Measurements from ENCODE around the gene P2RX5.
A peak's percentile ranks its signal among the peaks of the same experiment; 100 is the strongest.
"Not testable (repeated sequence)": the region's sequence is repeated elsewhere in the genome, so short reads cannot be mapped to it uniquely, and the experiment has no call there.

Gene P2RX5

GRCh38 chr17:3712811-3713463 lies 17.0 kb upstream of the P2RX5 start:
- no peak for DNase-seq (ENCODE audit: low spot score)

GRCh38 chr17:3710951-3711383 lies 15.0 kb upstream of the P2RX5 start:
- DNase-seq (ENCODE audit: low spot score): no peak

GRCh38 chr17:3708366-3708765 lies 12.4 kb upstream of the P2RX5 start:
- no peak for DNase-seq (ENCODE audit: low spot score)

GRCh38 chr17:3705718-3705984 lies 9.7 kb upstream of the P2RX5 start:
- not testable (repeated sequence) for DNase-seq (ENCODE audit: low spot score)

- DNase-seq (ENCODE audit: low spot score): no peak
These were observed 9.2 kb upstream of the P2RX5 start for GRCh38 chr17:3704931-3705717.

GRCh38 chr17:3702041-3702539 lies 6.1 kb upstream of the P2RX5 start:
- not testable (repeated sequence) for DNase-seq (ENCODE audit: low spot score)

GRCh38 chr17:3699951-3700350 lies 4.0 kb upstream of the P2RX5 start:
- no peak for DNase-seq (ENCODE audit: low spot score)

- no peak for DNase-seq (ENCODE audit: low spot score)
These were observed 2.2 kb upstream of the P2RX5 start for GRCh38 chr17:3698139-3698538.

- DNase-seq (ENCODE audit: low spot score): no peak
These were observed 1.1 kb upstream of the P2RX5 start for GRCh38 chr17:3697103-3697476.

- DNase-seq (ENCODE audit: low spot score): peak; percentile 26
These were observed 729 bp downstream of the P2RX5 start for GRCh38 chr17:3695129-3695722.

GRCh38 chr17:3693829-3694231 lies 2.1 kb downstream of the P2RX5 start:
- DNase-seq (ENCODE audit: low spot score): no peak

- no peak for DNase-seq (ENCODE audit: low spot score)
These were observed 2.8 kb downstream of the P2RX5 start for GRCh38 chr17:3693141-3693540.

- no peak for DNase-seq (ENCODE audit: low spot score)
These were observed 3.6 kb downstream of the P2RX5 start for GRCh38 chr17:3692346-3692745.

GRCh38 chr17:3691617-3692067 lies 4.3 kb downstream of the P2RX5 start:
- DNase-seq (ENCODE audit: low spot score): no peak

- DNase-seq (ENCODE audit: low spot score): no peak
These were observed 5.8 kb downstream of the P2RX5 start for GRCh38 chr17:3690094-3690715.

GRCh38 chr17:3689262-3690093 lies 6.5 kb downstream of the P2RX5 start:
- no peak for DNase-seq (ENCODE audit: low spot score)

- DNase-seq (ENCODE audit: low spot score): no peak
These were observed 7.1 kb downstream of the P2RX5 start for GRCh38 chr17:3688852-3689261.

GRCh38 chr17:3688027-3688553 lies 7.9 kb downstream of the P2RX5 start:
- no peak for DNase-seq (ENCODE audit: low spot score)

GRCh38 chr17:3685174-3685573 lies 10.8 kb downstream of the P2RX5 start:
- DNase-seq (ENCODE audit: low spot score): no peak

- no peak for DNase-seq (ENCODE audit: low spot score)
These were observed 12.9 kb downstream of the P2RX5 start for GRCh38 chr17:3683054-3683511.

- DNase-seq (ENCODE audit: low spot score): no peak
These were observed 13.9 kb downstream of the P2RX5 start for GRCh38 chr17:3682033-3682432.
